T1000 (cell line): ENCODE results near the gene ALDH9A1.
A peak's percentile ranks its signal among the peaks of the same experiment; 100 is the strongest.
"Not testable (repeated sequence)": the region's sequence is repeated elsewhere in the genome, so short reads cannot be mapped to it uniquely, and the experiment has no call there.

Experiments
- DNase-seq: peaks from one replicate; lab custom pipeline; 2025; ENCODE audit warnings: mixed read lengths; lab: John Stamatoyannopoulos, UW

The ALDH9A1 gene

GRCh38 chr1:165697881-165698760, at the start of gene ALDH9A1:
Gene ALDH9A1, minus strand, starts transcription at chr1:165698562. Its CDS starts 4 bp downstream, at chr1:165698558.
- peak; percentile 80 for DNase-seq

GRCh38 chr1:165747632-165748447, 49.5 kb upstream of the ALDH9A1 start:
- no peak for DNase-seq

GRCh38 chr1:165744913-165745312, 46.6 kb upstream of the ALDH9A1 start:
- DNase-seq: not testable (repeated sequence)

- no peak for DNase-seq
These were observed 43.8 kb upstream of the ALDH9A1 start for GRCh38 chr1:165742194-165742593.

- no peak for DNase-seq
These were observed 40.4 kb upstream of the ALDH9A1 start for GRCh38 chr1:165738794-165739193.

GRCh38 chr1:165737196-165737595, 38.8 kb upstream of the ALDH9A1 start:
- DNase-seq: no peak

- no peak for DNase-seq
These were observed 36.5 kb upstream of the ALDH9A1 start for GRCh38 chr1:165734906-165735305.

- DNase-seq: no peak
These were observed 28.5 kb upstream of the ALDH9A1 start for GRCh38 chr1:165726841-165727240.

GRCh38 chr1:165726169-165726568, 27.8 kb upstream of the ALDH9A1 start:
- no peak for DNase-seq

GRCh38 chr1:165717918-165718515, 19.7 kb upstream of the ALDH9A1 start:
- DNase-seq: no peak

- not testable (repeated sequence) for DNase-seq
These were observed 18.1 kb upstream of the ALDH9A1 start for GRCh38 chr1:165716265-165717051.

- DNase-seq: no peak
These were observed 14.4 kb upstream of the ALDH9A1 start for GRCh38 chr1:165712764-165713163.

- DNase-seq: no peak
These were observed 9.8 kb upstream of the ALDH9A1 start for GRCh38 chr1:165707984-165708706.

GRCh38 chr1:165703648-165704047, 5.3 kb upstream of the ALDH9A1 start:
- no peak for DNase-seq

- DNase-seq: not testable (repeated sequence)
These were observed 3.6 kb upstream of the ALDH9A1 start for GRCh38 chr1:165701922-165702321.

- DNase-seq: no peak
These were observed 1.2 kb upstream of the ALDH9A1 start for GRCh38 chr1:165699577-165699976.

GRCh38 chr1:165698761-165699052, 345 bp upstream of the ALDH9A1 start:
- DNase-seq: no peak

- no peak for DNase-seq
These were observed 876 bp downstream of the ALDH9A1 start for GRCh38 chr1:165697491-165697880.

- DNase-seq: no peak
These were observed 1.7 kb downstream of the ALDH9A1 start for GRCh38 chr1:165696625-165697100.

GRCh38 chr1:165695031-165695430, 3.3 kb downstream of the ALDH9A1 start:
- DNase-seq: no peak

GRCh38 chr1:165688046-165688445, 10.3 kb downstream of the ALDH9A1 start:
- DNase-seq: no peak
